Body of pancreas (tissue), 4 donors: ENCODE results near the gene TPK1.

Source experiments
- CTCF ChIP-seq, 7 experiments: fragments of 450-650 bp in 4 of 7; fragments of 200-600 bp in 3 of 7; sonication (generic) in 3 of 7; IDR thresholded peaks; one replicate each; pipeline ENCODE4 v1.5.1; 2016 to 2019; ENCODE audit warnings: antibody characterized with exemption in 7 of 7
- POLR2A ChIP-seq, 3 donors: fragments of 450-650 bp; IDR thresholded peaks; one replicate each; pipeline ENCODE4 v1.6.1; 2016; ENCODE audit warnings: antibody characterized with exemption in 3 of 3, mild to moderate bottlenecking in 2 of 3

- TF ChIP-seq POLR2A (IDR thresholded peaks at IDR 0.05) (no peak), CTCF (IDR thresholded peaks at IDR 0.05) (no peak)
These were observed 49.0 kb upstream of the TPK1 start for GRCh38 chr7:144884896-144885295.
